ENCODE measurements around the gene RPS26. TPM values are rescaled to one million over a fixed set of nuclear protein-coding genes. Genes with fewer than 3 reads are reported as not detected.
"Not testable (repeated sequence)": the region's sequence is repeated elsewhere in the genome, so short reads cannot be mapped to it uniquely, and the experiment has no call there.

The RPS26 gene
- total RNA-seq, 1 experiment from 2014 or later, result 847 TPM

- H3K9me3 ChIP-seq, result no peaks in the 10 kb centered on the region
- no peaks in the 10 kb centered on the region for H3K27me3 ChIP-seq
- H3K4me3 ChIP-seq, result no peak overlapping the region
- no peaks in the 10 kb centered on the region for H3K36me3 ChIP-seq
- DNase-seq, result no peak
These were observed 27.5 kb upstream of the RPS26 start for GRCh38 chr12:56014205-56014604.

GRCh38 chr12:56017181-56017580 lies 24.5 kb upstream of the RPS26 start:
- no peak for DNase-seq
- Histone ChIP-seq H3K27me3 (no peaks in the 10 kb centered on the region), H3K9me3 (no peaks in the 10 kb centered on the region), H3K36me3 (no peaks in the 10 kb centered on the region), H3K4me3 (no peak overlapping the region)

- no peak for DNase-seq
- Histone ChIP-seq H3K36me3 (no peaks in the 10 kb centered on the region), H3K9me3 (no peaks in the 10 kb centered on the region), H3K27me3 (no peaks in the 10 kb centered on the region), H3K4me3 (no peak overlapping the region)
These were observed 23.4 kb upstream of the RPS26 start for GRCh38 chr12:56018356-56018755.

- Histone ChIP-seq H3K4me3 (no peak within 1 kb of the TSS), H3K27me3 (no peaks in the 10 kb centered on the region), H3K36me3 (no peaks in the 10 kb centered on the region), H3K9me3 (no peaks in the 10 kb centered on the region)
- DNase-seq, result no peak
These were observed 21.1 kb upstream of the RPS26 start, which contains the start of gene IKZF4 for GRCh38 chr12:56020423-56021184. TSS of gene IKZF4 (plus strand) at chr12:56021043. CDS start at chr12:56021494, 451 bp downstream.

DNA sequence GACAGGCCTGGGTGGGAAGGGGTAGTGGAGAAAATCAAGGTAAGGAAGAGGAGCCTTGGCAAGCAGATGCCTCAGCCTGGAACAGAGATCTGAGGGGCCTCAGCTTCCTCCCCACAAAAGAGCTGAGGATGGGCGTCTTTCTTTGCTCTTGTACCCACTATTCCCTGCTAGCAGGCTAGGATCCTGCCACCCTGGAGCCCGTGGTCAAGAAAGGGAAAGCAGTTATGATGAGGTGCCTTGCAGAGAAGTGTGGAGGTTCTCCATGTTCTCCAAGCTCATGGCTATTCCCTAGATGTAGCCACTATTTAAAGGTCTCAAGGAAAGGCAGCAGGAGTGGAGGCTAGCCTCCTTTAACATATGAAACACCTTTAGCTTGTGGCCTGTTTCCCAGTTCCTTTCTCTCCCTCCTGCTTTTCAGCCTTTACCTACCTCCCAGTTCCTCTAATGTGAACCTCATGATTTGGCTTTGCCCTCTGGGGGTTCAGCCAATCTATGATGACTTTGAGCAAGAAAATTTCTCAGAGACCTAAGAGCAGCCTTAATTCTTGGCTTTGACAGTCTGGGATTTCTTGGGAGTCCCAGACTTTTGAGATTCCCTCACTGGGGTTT lies 19.7 kb upstream of the RPS26 start:
- DNase-seq, result no peak
- no peaks in the 10 kb centered on the region for H3K9me3 ChIP-seq
- no peaks in the 10 kb centered on the region for H3K27me3 ChIP-seq
- no peak overlapping the region for H3K4me3 ChIP-seq
- no peaks in the 10 kb centered on the region for H3K36me3 ChIP-seq

GRCh38 chr12:56028511-56029165 lies 13.1 kb upstream of the RPS26 start:
- Histone ChIP-seq H3K27me3 (no peaks in the 10 kb centered on the region), H3K36me3 (no peaks in the 10 kb centered on the region), H3K4me3 (no peak overlapping the region), H3K9me3 (no peaks in the 10 kb centered on the region)
- DNase-seq, result no peak

GRCh38 chr12:56029166-56029519 lies 12.6 kb upstream of the RPS26 start:
- Histone ChIP-seq H3K4me3 (no peak overlapping the region), H3K27me3 (no peaks in the 10 kb centered on the region), H3K36me3 (no peaks in the 10 kb centered on the region), H3K9me3 (no peaks in the 10 kb centered on the region)
- DNase-seq, result peak; percentile 70

DNA sequence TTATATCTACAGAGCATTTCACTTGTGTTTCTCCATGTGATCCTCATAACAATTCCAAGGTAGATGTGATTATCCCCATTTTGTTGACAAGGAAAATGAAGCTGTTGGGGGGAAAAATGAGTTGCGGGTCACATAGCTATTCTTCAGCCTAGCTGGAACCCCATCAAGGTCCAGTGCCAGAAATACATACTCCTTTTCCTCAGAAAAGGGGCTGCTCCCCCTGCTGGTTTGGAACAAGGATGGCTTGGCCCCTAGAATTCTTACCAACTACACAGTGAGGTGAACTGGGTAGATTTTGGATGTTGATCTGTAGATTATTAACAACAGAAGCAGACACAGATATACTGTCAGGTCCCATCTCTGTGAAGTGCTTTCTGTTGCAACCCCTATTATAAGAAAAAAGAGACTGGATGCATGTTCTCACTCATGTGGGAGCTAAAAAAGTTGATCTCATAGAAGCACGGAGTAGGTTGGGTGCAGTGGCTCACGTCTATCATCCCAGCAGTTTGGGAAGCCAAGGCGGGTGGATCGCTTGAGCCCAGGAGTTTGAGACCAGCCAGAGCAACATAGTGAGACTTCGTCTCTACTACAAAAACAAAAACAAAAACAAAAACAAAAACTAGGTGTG lies 11.9 kb upstream of the RPS26 start:
- DNase-seq, result peak; percentile 43
- Histone ChIP-seq H3K36me3 (no peaks in the 10 kb centered on the region), H3K9me3 (no peaks in the 10 kb centered on the region), H3K27me3 (no peaks in the 10 kb centered on the region), H3K4me3 (no peak overlapping the region)

GRCh38 chr12:56031987-56032386 lies 9.7 kb upstream of the RPS26 start:
- Histone ChIP-seq H3K27me3 (no peaks in the 10 kb centered on the region), H3K9me3 (no peaks in the 10 kb centered on the region), H3K4me3 (no peak overlapping the region), H3K36me3 (no peaks in the 10 kb centered on the region)
- no peak for DNase-seq

DNA sequence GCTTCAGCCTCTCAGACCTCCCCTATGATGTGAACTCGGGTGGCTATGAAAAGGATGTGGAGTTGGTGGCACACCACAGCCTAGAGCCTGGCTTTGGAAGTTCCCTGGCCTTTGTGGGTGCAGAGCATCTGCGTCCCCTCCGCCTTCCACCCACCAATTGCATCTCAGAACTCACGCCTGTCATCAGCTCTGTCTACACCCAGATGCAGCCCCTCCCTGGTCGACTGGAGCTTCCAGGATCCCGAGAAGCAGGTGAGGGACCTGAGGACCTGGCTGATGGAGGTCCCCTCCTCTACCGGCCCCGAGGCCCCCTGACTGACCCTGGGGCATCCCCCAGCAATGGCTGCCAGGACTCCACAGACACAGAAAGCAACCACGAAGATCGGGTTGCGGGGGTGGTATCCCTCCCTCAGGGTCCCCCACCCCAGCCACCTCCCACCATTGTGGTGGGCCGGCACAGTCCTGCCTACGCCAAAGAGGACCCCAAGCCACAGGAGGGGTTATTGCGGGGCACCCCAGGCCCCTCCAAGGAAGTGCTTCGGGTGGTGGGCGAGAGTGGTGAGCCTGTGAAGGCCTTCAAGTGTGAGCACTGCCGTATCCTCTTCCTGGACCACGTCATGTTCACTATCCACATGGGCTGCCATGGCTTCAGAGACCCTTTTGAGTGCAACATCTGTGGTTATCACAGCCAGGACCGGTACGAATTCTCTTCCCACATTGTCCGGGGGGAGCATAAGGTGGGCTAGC lies 7.0 kb upstream of the RPS26 start:
- Histone ChIP-seq H3K9me3 (no peaks in the 10 kb centered on the region), H3K36me3 (no peaks in the 10 kb centered on the region), H3K27me3 (no peaks in the 10 kb centered on the region), H3K4me3 (no peak overlapping the region)
- DNase-seq, result no peak

- Histone ChIP-seq H3K36me3 (peaks cover 2% of the 10 kb centered on the region), H3K27me3 (no peaks in the 10 kb centered on the region), H3K9me3 (no peaks in the 10 kb centered on the region), H3K4me3 (no peak overlapping the region)
- DNase-seq, result no peak
These were observed 4.6 kb upstream of the RPS26 start for GRCh38 chr12:56037161-56037560.

GRCh38 chr12:56038022-56038655 lies 3.6 kb upstream of the RPS26 start:
- no peak for DNase-seq
- H3K9me3 ChIP-seq, result no peaks in the 10 kb centered on the region
- no peak overlapping the region for H3K4me3 ChIP-seq
- H3K27me3 ChIP-seq, result no peaks in the 10 kb centered on the region
- H3K36me3 ChIP-seq, result peaks cover 11% of the 10 kb centered on the region

- Histone ChIP-seq H3K36me3 (peaks cover 32% of the 10 kb centered on the region), H3K4me3 (no peak overlapping the region)
- DNase-seq, result no peak
These were observed 1.6 kb upstream of the RPS26 start for GRCh38 chr12:56040151-56040550.

DNA sequence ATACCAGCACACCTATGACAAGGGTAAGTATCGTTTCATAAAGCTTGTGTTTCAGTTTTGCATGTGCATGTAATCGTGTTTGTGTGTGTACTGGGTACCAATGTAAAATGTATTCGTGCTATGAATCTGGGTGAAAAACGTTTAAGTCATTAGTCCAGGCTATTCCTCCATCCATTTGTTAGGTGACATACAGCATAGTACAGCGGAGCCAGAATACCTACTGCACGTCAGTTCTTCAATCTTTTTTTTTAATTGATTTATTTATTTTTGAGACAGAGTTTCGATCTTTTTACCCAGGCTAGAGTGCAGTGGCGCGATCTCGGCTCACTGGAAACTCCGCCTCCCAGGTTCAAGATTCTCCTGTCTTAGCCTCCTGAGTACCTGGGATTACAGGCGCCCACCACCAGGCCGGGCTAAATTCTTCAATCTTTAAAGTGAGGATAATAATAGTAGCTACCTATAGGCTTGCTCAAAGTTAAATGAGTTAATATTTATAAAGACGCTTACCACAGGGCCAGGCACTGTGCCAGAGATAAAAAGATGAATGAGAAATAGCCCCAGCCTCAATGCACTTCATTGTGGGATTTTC lies 661 bp upstream of the RPS26 start:
- peaks cover 40% of the 10 kb centered on the region for H3K36me3 ChIP-seq
- H3K9me3 ChIP-seq, result no peaks in the 10 kb centered on the region
- H3K4me3 ChIP-seq, result peak overlapping the region; percentile 93
- H3K27me3 ChIP-seq, result no peaks in the 10 kb centered on the region
- DNase-seq, result no peak

More at GRCh38 chr12:56040151-56040550, 1.6 kb upstream of the RPS26 start:
- Histone ChIP-seq H3K27me3 (no peaks in the 10 kb centered on the region), H3K9me3 (no peaks in the 10 kb centered on the region)

DNA sequence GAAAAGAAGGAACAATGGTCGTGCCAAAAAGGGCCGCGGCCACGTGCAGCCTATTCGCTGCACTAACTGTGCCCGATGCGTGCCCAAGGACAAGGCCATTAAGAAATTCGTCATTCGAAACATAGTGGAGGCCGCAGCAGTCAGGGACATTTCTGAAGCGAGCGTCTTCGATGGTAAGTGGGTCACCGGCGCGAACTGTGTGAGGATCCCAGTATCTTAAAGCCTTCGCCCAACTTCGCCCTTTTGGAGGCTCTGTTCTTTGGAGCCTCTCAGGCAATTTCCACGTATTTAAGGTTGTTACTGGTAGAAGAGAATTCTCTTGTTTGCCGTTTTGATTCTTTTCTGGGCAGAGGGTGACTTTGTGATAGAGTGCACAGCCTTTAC lies 704 bp downstream of the RPS26 start:
- H3K4me3 ChIP-seq, result peak overlapping the region; percentile 93
- H3K9me3 ChIP-seq, H3K27me3 ChIP-seq, DNase-seq: not testable (repeated sequence)
- H3K36me3 ChIP-seq, result peaks cover 40% of the 10 kb centered on the region

GRCh38 chr12:56042843-56043242 lies 1.1 kb downstream of the RPS26 start:
- H3K9me3 ChIP-seq, result no peaks in the 10 kb centered on the region
- peaks cover 40% of the 10 kb centered on the region for H3K36me3 ChIP-seq
- peak overlapping the region; percentile 93 for H3K4me3 ChIP-seq
- H3K27me3 ChIP-seq, result no peaks in the 10 kb centered on the region
- DNase-seq, result no peak
